Fibroblast of the aortic adventitia (primary cell): Measurements from ENCODE around the gene ACADM. TPM values are rescaled to one million over a fixed set of nuclear protein-coding genes. Genes with fewer than 3 reads are reported as not detected.
"Not testable (repeated sequence)": the region's sequence is repeated elsewhere in the genome, so short reads cannot be mapped to it uniquely, and the experiment has no call there.

Experiments
- DNase-seq: peaks from one replicate; pipeline ENCODE4 v3.0.0-alpha.2; 2010; ENCODE audit warnings: low read depth
- H3K4me3 ChIP-seq: 2 replicates; pipeline ENCODE4 v1.5.1; 2011; ENCODE audit warnings: low read depth, mild to moderate bottlenecking, control low read depth, low read length, moderate library complexity
- CTCF ChIP-seq: IDR thresholded peaks from 2 replicates; pipeline ENCODE4 v1.5.1; 2011; ENCODE audit warnings: mild to moderate bottlenecking, low read length, control low read depth, inconsistent platforms; ENCODE audit not compliant: insufficient read depth
- total RNA-seq: library from RNA; depleted of rRNA; stranded (reverse); fragments of >200 nt; gene quantifications from 2 replicates; pipeline ENCODE4 v1.2.3, GENCODE V29; 2012; ENCODE audit warnings: low replicate concordance

ACADM gene
- total RNA-seq, 1 donor = 41.4 TPM

DNA sequence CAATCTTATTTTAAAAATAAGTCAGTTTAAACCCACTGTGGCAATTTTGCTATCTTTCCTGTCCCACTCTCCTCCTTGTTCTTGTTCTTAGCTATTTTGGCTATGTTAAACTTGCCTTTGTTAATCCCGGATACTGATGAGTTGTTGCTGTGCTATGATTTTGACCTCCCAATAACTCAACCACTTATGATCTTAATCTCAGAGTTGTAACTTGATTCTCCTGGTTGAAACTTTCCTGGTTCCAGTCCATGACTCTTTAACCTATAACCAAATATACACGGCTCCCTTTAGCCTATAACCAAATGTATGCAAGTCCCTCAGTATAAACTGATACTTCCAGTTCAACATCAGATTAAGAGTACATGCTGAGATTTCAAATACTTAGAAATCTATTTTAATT lies 15.6 kb upstream of the ACADM start:
- no peak for DNase-seq
- no peak overlapping the region for H3K4me3 ChIP-seq
- no peak for TF ChIP-seq CTCF

DNA sequence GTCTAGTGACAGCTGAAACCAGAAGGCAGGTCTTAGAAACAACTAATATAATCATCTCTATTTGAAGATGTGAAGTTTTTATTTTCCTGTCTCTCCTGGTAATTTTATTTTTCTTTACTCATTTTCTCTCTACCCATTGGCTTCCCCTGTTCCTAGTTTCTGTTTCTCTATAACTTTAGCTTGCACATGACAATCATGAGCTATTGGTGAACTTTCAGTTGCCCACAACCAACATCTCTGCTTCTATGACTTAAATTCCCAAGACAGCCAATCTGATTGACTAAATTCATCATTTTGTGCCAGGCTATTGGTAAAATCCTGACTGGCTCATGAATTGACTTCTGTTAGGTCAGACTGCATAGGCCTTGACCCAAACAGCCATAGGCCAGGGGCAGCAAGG lies 13.7 kb upstream of the ACADM start:
- TF ChIP-seq CTCF = no peak
- no peak for DNase-seq

GRCh38 chr1:75711846-75712245 lies 12.7 kb upstream of the ACADM start:
- TF ChIP-seq CTCF = no peak
- no peak overlapping the region for H3K4me3 ChIP-seq
- no peak for DNase-seq

More for the DNA sequence above, 13.7 kb upstream of the ACADM start:
- H3K4me3 ChIP-seq = no peak overlapping the region

GRCh38 chr1:75712306-75712705 lies 12.2 kb upstream of the ACADM start:
- no peak for DNase-seq
- H3K4me3 ChIP-seq = no peak overlapping the region
- TF ChIP-seq CTCF = no peak

- DNase-seq = no peak
- no peak overlapping the region for H3K4me3 ChIP-seq
- no peak for TF ChIP-seq CTCF
Observed at GRCh38 chr1:75719810-75720209, 4.7 kb upstream of the ACADM start.

- DNase-seq = no peak
- no peak overlapping the region for H3K4me3 ChIP-seq
- no peak for TF ChIP-seq CTCF
Observed at GRCh38 chr1:75720325-75720724, 4.2 kb upstream of the ACADM start.

GRCh38 chr1:75720820-75721219 lies 3.7 kb upstream of the ACADM start:
- TF ChIP-seq CTCF = no peak
- DNase-seq = no peak
- no peak overlapping the region for H3K4me3 ChIP-seq

GRCh38 chr1:75722246-75722645 lies 2.3 kb upstream of the ACADM start:
- not testable (repeated sequence) for DNase-seq, H3K4me3 ChIP-seq
